ENCODE data around the gene SMIM41.

Gene SMIM41

DNA sequence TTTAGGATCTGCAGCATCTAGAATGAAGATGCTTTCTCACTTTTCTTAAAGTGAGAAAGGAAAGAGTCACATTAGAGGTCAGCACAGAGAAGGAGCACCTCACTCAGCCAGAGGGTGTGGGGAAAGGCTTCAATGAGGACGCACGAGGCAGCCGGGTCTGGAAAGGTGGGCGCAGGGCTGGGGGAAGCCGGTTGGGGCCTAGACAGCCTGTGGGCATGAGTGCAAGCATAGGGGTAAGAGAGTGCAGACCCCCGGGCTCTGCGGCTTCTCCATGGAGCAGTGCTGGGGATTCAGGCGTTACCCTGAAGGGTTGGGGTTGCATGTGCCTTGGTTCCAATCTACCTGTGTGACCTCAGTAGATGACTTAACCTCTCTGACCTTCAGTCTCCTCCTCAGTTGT is 62.4 kb downstream of the SMIM41 start:
- no peaks in the 10 kb centered on the region for H3K27me3 ChIP-seq (ENCODE audit: insufficient read depth, low read length)
- no CpG with 5 or more reads among the region's 8 CpGs for WGBS (ENCODE audit: extremely low coverage, insufficient coverage, insufficient read length)
- no peaks in the 10 kb centered on the region for H3K9me3 ChIP-seq (ENCODE audit: insufficient read depth, low read depth, low read length)
- H3K36me3 ChIP-seq (ENCODE audit: control insufficient read depth in 1 of 2, insufficient read depth in 2 of 2, low read length in 2 of 2): no peaks in the 10 kb centered on the region
- no peak overlapping the region for H2BK5ac ChIP-seq (ENCODE audit: low read depth, low read length, poor library complexity)
- H4K91ac ChIP-seq (ENCODE audit: low read depth, low read length): no peak overlapping the region
- peaks cover 27 to 33% of the 10 kb centered on the region in 2 experiments for H3K4me1 ChIP-seq (ENCODE audit: control insufficient read depth in 1 of 2, insufficient read depth in 2 of 2, low read length in 2 of 2)
- no peak overlapping the region for H2BK120ac ChIP-seq (ENCODE audit: insufficient read depth, low read length, poor library complexity)
- H3K14ac ChIP-seq (ENCODE audit: low read length): no peak overlapping the region
- no peak overlapping the region for H3K27ac ChIP-seq (ENCODE audit: low read depth, low read length)
- no peak overlapping the region for H2AK5ac ChIP-seq (ENCODE audit: low read length)
- DNase-seq: no peak
- H3K4me3 ChIP-seq (ENCODE audit: low read depth, low read length): no peak overlapping the region
- H3K79me1 ChIP-seq (ENCODE audit: low read length): peaks cover 32% of the 10 kb centered on the region
- no peak overlapping the region for H2BK12ac ChIP-seq (ENCODE audit: low read length)
- no peak overlapping the region for H4K12ac ChIP-seq (ENCODE audit: low read depth, low read length)
- no peak overlapping the region for H3K9ac ChIP-seq (ENCODE audit: low read length)
- H3K4me2 ChIP-seq (ENCODE audit: low read length): no peak overlapping the region
- H4K8ac ChIP-seq (ENCODE audit: low read depth, low read length): no peak overlapping the region
- no peak overlapping the region for H3K18ac ChIP-seq (ENCODE audit: low read length)
- no peak overlapping the region for H3K4ac ChIP-seq (ENCODE audit: low read depth, low read length)
- H3K79me2 ChIP-seq (ENCODE audit: control insufficient read depth, insufficient read depth, low read length, poor library complexity): peaks cover 5% of the 10 kb centered on the region
- H2AFZ ChIP-seq (ENCODE audit: insufficient read depth, low read length, poor library complexity): no peak overlapping the region
- H3K23ac ChIP-seq (ENCODE audit: low read length): no peak overlapping the region

DNA sequence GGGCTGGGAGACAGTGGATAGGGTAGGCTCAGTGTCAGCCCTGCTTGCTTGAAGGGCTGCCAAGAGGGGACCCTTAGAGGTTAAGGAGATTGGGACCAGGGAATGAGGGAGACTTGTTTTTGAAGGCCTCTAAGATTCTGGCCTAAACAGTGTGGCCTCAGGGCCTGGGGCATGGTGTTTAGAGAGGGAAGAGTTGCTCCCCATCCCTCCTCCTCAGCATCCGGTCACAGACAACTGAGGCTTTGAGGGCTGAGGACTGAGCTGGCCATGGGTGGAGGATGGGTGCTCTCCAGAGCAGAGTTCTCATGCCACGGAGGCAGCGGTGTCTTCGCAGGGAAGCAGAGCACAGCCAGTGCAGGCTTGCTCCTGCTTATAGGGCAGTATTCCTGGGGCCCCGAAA is 62.9 kb downstream of the SMIM41 start:
- Histone ChIP-seq H2AK5ac (ENCODE audit: low read length) (peak overlapping the region; percentile 39), H3K4me1 (ENCODE audit: control insufficient read depth in 1 of 2, insufficient read depth in 2 of 2, low read length in 2 of 2) (peaks cover 29 to 37% of the 10 kb centered on the region in 2 experiments), H3K14ac (ENCODE audit: low read length) (no peak overlapping the region), H2AFZ (ENCODE audit: insufficient read depth, low read length, poor library complexity) (no peak overlapping the region), H3K36me3 (ENCODE audit: control insufficient read depth in 1 of 2, insufficient read depth in 2 of 2, low read length in 2 of 2) (no peaks in the 10 kb centered on the region), H3K79me1 (ENCODE audit: low read length) (peaks cover 36% of the 10 kb centered on the region), H2BK12ac (ENCODE audit: low read length) (peak overlapping the region; percentile 50), H3K27me3 (ENCODE audit: insufficient read depth, low read length) (no peaks in the 10 kb centered on the region), H4K91ac (ENCODE audit: low read depth, low read length) (peak overlapping the region; percentile 30), H3K9me3 (ENCODE audit: insufficient read depth, low read depth, low read length) (no peaks in the 10 kb centered on the region), H4K12ac (ENCODE audit: low read depth, low read length) (no peak overlapping the region), H2BK5ac (ENCODE audit: low read depth, low read length, poor library complexity) (no peak overlapping the region), H3K4ac (ENCODE audit: low read depth, low read length) (no peak overlapping the region), H3K4me2 (ENCODE audit: low read length) (no peak overlapping the region), H2BK120ac (ENCODE audit: insufficient read depth, low read length, poor library complexity) (peak overlapping the region; percentile 14), H3K4me3 (ENCODE audit: low read depth, low read length) (no peak overlapping the region), H3K18ac (ENCODE audit: low read length) (no peak overlapping the region), H3K27ac (ENCODE audit: low read depth, low read length) (no peak overlapping the region), H3K9ac (ENCODE audit: low read length) (no peak overlapping the region), H3K79me2 (ENCODE audit: control insufficient read depth, insufficient read depth, low read length, poor library complexity) (peaks cover 5% of the 10 kb centered on the region), H3K23ac (ENCODE audit: low read length) (no peak overlapping the region), H4K8ac (ENCODE audit: low read depth, low read length) (no peak overlapping the region)
- DNase-seq: no peak
- no CpG with 5 or more reads among the region's 5 CpGs for WGBS (ENCODE audit: extremely low coverage, insufficient coverage, insufficient read length)

DNA sequence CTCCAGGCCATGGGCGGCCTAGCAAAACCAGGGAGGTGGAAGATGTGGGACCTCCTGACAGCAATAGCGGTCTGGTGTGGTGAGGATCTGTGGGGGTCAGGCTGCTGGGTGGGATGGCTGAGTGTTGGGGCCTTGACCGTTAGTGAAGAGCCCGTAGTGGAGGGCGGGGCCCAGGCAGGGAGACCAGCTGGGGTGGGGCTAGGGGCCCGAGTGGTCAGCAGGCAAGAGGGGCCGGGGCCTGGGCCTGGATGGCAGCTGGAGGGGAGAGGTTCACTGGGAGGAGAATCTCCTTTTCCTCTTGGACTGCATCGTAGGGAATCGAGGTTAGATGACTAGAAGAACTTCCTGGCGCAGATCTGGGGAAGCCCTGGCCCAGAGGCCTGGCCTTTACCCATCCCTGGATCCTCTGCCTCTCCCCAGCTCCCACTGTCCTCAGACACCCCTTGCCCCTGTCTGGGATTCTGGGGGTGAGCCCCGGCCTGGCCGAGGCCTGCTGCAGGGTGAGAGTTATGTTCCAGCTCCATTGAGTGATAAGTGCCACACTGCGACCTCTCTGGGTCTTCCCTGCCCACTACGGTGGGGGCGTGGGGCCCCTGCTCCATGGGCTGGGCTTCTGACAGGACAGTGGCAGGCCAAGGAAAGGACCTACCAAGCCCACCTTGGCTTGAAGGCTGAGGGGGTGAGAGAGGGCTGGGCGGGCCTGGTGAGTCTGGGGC is 65.2 kb downstream of the SMIM41 start:
- peak overlapping the region; percentile 43 for H4K12ac ChIP-seq (ENCODE audit: low read depth, low read length)
- H2BK120ac ChIP-seq (ENCODE audit: insufficient read depth, low read length, poor library complexity): peak overlapping the region; percentile 92
- H4K8ac ChIP-seq (ENCODE audit: low read depth, low read length): peak overlapping the region; percentile 77

DNA sequence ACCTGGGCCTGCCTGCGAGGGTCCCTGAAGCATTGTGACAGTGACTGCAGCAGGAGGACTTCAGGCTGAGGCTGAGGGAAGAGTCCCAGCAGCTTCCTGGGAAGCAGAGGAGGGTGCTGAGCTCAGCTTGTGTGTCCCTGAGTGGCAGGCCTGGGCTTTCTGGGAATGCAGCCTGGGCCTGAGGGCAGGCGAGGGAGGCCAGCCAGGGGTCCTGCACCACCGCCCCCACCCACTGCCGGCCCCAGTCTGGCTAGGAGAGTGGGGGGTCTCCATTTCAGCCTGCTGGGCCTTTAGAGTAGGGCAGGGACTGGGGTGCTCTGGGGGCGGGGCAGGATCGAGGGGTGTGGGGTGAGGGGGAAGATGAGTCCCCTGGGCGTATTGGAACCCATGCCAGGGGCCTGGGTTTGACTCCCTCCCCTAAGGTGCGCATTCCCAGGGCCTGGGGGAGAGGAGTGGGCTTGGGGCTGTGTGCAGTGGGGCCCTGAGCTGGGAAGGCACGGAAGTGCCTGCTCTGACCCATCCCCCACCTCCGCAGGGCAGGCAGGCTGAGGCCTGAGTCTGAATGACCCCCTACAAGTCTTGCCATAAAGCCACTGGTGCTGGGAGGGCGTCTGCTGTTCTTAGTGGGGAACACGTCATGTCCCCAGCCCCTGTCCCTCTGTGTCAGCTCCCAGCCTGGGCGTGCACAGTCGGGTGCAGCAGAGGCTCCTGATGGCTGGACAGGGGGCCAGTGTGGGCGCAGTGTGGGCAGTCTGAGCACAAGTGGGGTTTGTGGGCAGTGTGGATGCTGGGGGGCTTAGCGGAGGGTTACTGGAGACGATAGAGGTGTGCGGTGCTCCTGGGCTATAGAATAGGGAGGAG is 66.0 kb downstream of the SMIM41 start:
- H4K12ac ChIP-seq (ENCODE audit: low read depth, low read length): peak overlapping the region; percentile 43
- H3K9me3 ChIP-seq (ENCODE audit: insufficient read depth, low read depth, low read length): no peaks in the 10 kb centered on the region
- peak overlapping the region; percentile 80 for H3K4ac ChIP-seq (ENCODE audit: low read depth, low read length)
- H3K9ac ChIP-seq (ENCODE audit: low read length): no peak overlapping the region
- peak overlapping the region; percentile 78 for H2BK5ac ChIP-seq (ENCODE audit: low read depth, low read length, poor library complexity)
- no peak overlapping the region for H3K4me3 ChIP-seq (ENCODE audit: low read depth, low read length)
- H2BK12ac ChIP-seq (ENCODE audit: low read length): peak overlapping the region; percentile 97
- peak overlapping the region; percentile 97 for H4K91ac ChIP-seq (ENCODE audit: low read depth, low read length)
- H3K18ac ChIP-seq (ENCODE audit: low read length): peak overlapping the region; percentile 85
- no peak overlapping the region for H3K23ac ChIP-seq (ENCODE audit: low read length)
- peak overlapping the region; percentile 48 for H2AFZ ChIP-seq (ENCODE audit: insufficient read depth, low read length, poor library complexity)
- H3K27me3 ChIP-seq (ENCODE audit: insufficient read depth, low read length): no peaks in the 10 kb centered on the region
- peak overlapping the region; percentile 99 for H2AK5ac ChIP-seq (ENCODE audit: low read length)
- DNase-seq: no peak
- no peaks in the 10 kb centered on the region for H3K36me3 ChIP-seq (ENCODE audit: control insufficient read depth in 1 of 2, insufficient read depth in 2 of 2, low read length in 2 of 2)
- peak overlapping the region; percentile 87 for H3K14ac ChIP-seq (ENCODE audit: low read length)
- H2BK120ac ChIP-seq (ENCODE audit: insufficient read depth, low read length, poor library complexity): peak overlapping the region; percentile 92
- H3K79me2 ChIP-seq (ENCODE audit: control insufficient read depth, insufficient read depth, low read length, poor library complexity): peaks cover 9% of the 10 kb centered on the region
- peak overlapping the region; percentile 64 for H4K8ac ChIP-seq (ENCODE audit: low read depth, low read length)
- H3K27ac ChIP-seq (ENCODE audit: low read depth, low read length): peak overlapping the region; percentile 31
- WGBS (ENCODE audit: extremely low coverage, insufficient coverage, insufficient read length): no CpG with 5 or more reads among the region's 18 CpGs
- no peak overlapping the region for H3K4me2 ChIP-seq (ENCODE audit: low read length)
- H3K79me1 ChIP-seq (ENCODE audit: low read length): peaks cover 56% of the 10 kb centered on the region
- peaks cover 43 to 63% of the 10 kb centered on the region in 2 experiments for H3K4me1 ChIP-seq (ENCODE audit: control insufficient read depth in 1 of 2, insufficient read depth in 2 of 2, low read length in 2 of 2)

More for the DNA sequence above, 65.2 kb downstream of the SMIM41 start:
- H3K23ac ChIP-seq (ENCODE audit: low read length): no peak overlapping the region
- no peaks in the 10 kb centered on the region for H3K27me3 ChIP-seq (ENCODE audit: insufficient read depth, low read length)
- no peaks in the 10 kb centered on the region for H3K9me3 ChIP-seq (ENCODE audit: insufficient read depth, low read depth, low read length)
- no peaks in the 10 kb centered on the region for H3K36me3 ChIP-seq (ENCODE audit: control insufficient read depth in 1 of 2, insufficient read depth in 2 of 2, low read length in 2 of 2)
- peak overlapping the region; percentile 77 for H3K18ac ChIP-seq (ENCODE audit: low read length)
- H3K4me2 ChIP-seq (ENCODE audit: low read length): no peak overlapping the region
- no peak overlapping the region for H3K9ac ChIP-seq (ENCODE audit: low read length)
- H3K79me2 ChIP-seq (ENCODE audit: control insufficient read depth, insufficient read depth, low read length, poor library complexity): peaks cover 9% of the 10 kb centered on the region
- WGBS (ENCODE audit: extremely low coverage, insufficient coverage, insufficient read length): no CpG with 5 or more reads among the region's 16 CpGs
- H4K91ac ChIP-seq (ENCODE audit: low read depth, low read length): peak overlapping the region; percentile 97
- H2AK5ac ChIP-seq (ENCODE audit: low read length): peak overlapping the region; percentile 99
- peaks cover 54% of the 10 kb centered on the region for H3K79me1 ChIP-seq (ENCODE audit: low read length)
- no peak overlapping the region for H3K4me3 ChIP-seq (ENCODE audit: low read depth, low read length)
- peak overlapping the region; percentile 80 for H3K4ac ChIP-seq (ENCODE audit: low read depth, low read length)
- H3K4me1 ChIP-seq (ENCODE audit: control insufficient read depth in 1 of 2, insufficient read depth in 2 of 2, low read length in 2 of 2): peaks cover 40 to 59% of the 10 kb centered on the region in 2 experiments
- H3K27ac ChIP-seq (ENCODE audit: low read depth, low read length): peak overlapping the region; percentile 20
- H3K14ac ChIP-seq (ENCODE audit: low read length): peak overlapping the region; percentile 33
- H2BK12ac ChIP-seq (ENCODE audit: low read length): peak overlapping the region; percentile 97
- H2BK5ac ChIP-seq (ENCODE audit: low read depth, low read length, poor library complexity): peak overlapping the region; percentile 69
- no peak for DNase-seq
- H2AFZ ChIP-seq (ENCODE audit: insufficient read depth, low read length, poor library complexity): peak overlapping the region; percentile 48

Measured in trophoblast cell (in vitro differentiated cells and primary cell).